ENCODE results near the gene EML4. TPM values are rescaled to one million over a fixed set of nuclear protein-coding genes. Genes with fewer than 3 reads are reported as not detected.

Gene EML4
- total RNA-seq, 1 experiment from 2014 or later, result 38.3 TPM

- intact Hi-C loops (cut with micrococcal nuclease), result no loop called here
- Histone ChIP-seq H2AFZ (ENCODE audit: low read length) (no peak overlapping the region), H3F3A (ENCODE audit: low read length, unreplicated experiment) (no peaks in the 10 kb centered on the region), H3K4me1 (ENCODE audit: insufficient read depth, low read length) (0 out of 2 replicates have a peak, but pooled peaks cover 8% of the 10 kb centered on the region), H3K36me3 (ENCODE audit: low read depth, low read length) (no peaks in the 10 kb centered on the region), H3K27ac (ENCODE audit: low read length) (no peak overlapping the region), H3K9me3 (ENCODE audit: low read length) (no peaks in the 10 kb centered on the region), H3K9ac (ENCODE audit: low read length) (no peak overlapping the region), H3K4me3 (ENCODE audit: low read length) (no peak overlapping the region), H3K9me2 (replicated peaks; ENCODE audit: low read length) (no peaks in the 10 kb centered on the region), H3K4me2 (ENCODE audit: low read length) (no peak overlapping the region), H4K20me1 (ENCODE audit: low read length) (no peaks in the 10 kb centered on the region), H3K79me2 (ENCODE audit: low read length) (peaks cover 14% of the 10 kb centered on the region), H3K27me3 (ENCODE audit: low read length) (no peaks in the 10 kb centered on the region)
- TF ChIP-seq, protein P1, sequence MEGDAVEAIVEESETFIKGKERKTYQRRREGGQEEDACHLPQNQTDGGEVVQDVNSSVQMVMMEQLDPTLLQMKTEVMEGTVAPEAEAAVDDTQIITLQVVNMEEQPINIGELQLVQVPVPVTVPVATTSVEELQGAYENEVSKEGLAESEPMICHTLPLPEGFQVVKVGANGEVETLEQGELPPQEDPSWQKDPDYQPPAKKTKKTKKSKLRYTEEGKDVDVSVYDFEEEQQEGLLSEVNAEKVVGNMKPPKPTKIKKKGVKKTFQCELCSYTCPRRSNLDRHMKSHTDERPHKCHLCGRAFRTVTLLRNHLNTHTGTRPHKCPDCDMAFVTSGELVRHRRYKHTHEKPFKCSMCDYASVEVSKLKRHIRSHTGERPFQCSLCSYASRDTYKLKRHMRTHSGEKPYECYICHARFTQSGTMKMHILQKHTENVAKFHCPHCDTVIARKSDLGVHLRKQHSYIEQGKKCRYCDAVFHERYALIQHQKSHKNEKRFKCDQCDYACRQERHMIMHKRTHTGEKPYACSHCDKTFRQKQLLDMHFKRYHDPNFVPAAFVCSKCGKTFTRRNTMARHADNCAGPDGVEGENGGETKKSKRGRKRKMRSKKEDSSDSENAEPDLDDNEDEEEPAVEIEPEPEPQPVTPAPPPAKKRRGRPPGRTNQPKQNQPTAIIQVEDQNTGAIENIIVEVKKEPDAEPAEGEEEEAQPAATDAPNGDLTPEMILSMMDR (conservative IDR thresholded peaks at IDR 0.05; ENCODE audit: low read depth, low read length), result no peak
- TF ChIP-seq EZH2 (IDR thresholded peaks at IDR 0.05; ENCODE audit: low read length, unreplicated experiment), result no peak
- CTCF ChIA-PET, result no interaction called here
- ATAC-seq (no peak), DNase-seq (no peak)
- BruUV-seq (replicated peaks), result no TSS peak
- POLR2A ChIA-PET (ENCODE audit: unreplicated experiment), result no interaction called here
Observed at GRCh38 chr2:42224422-42225067, 55.4 kb downstream of the EML4 start.

GRCh38 chr2:42225573-42225972 lies 56.4 kb downstream of the EML4 start:
- TF ChIP-seq EZH2 (IDR thresholded peaks at IDR 0.05; ENCODE audit: low read length, unreplicated experiment) (no peak), EZH2phosphoT487 (IDR thresholded peaks at IDR 0.05; ENCODE audit: borderline replicate concordance, low read length) (no peak)
- TF ChIP-seq, protein P1 (conservative IDR thresholded peaks at IDR 0.05; ENCODE audit: low read depth, low read length), result no peak
- Histone ChIP-seq H3K36me3 (ENCODE audit: low read depth, low read length) (no peaks in the 10 kb centered on the region), H2AFZ (ENCODE audit: low read length) (no peak overlapping the region), H3K4me2 (ENCODE audit: low read length) (no peak overlapping the region), H3K4me3 (ENCODE audit: low read length) (no peak overlapping the region), H3K79me2 (ENCODE audit: low read length) (peaks cover 14% of the 10 kb centered on the region), H3K9me2 (replicated peaks; ENCODE audit: low read length) (no peaks in the 10 kb centered on the region), H4K20me1 (ENCODE audit: low read length) (no peaks in the 10 kb centered on the region), H3F3A (ENCODE audit: low read length, unreplicated experiment) (no peaks in the 10 kb centered on the region), H3K4me1 (ENCODE audit: insufficient read depth, low read length) (0 out of 2 replicates have a peak, but pooled peaks cover 8% of the 10 kb centered on the region), H3K27ac (ENCODE audit: low read length) (no peak overlapping the region), H3K9me3 (ENCODE audit: low read length) (no peaks in the 10 kb centered on the region), H3K9ac (ENCODE audit: low read length) (no peak overlapping the region), H3K27me3 (ENCODE audit: low read length) (no peaks in the 10 kb centered on the region)
- DNase-seq (no peak), ATAC-seq (no peak)
- intact Hi-C loops (cut with micrococcal nuclease), result no loop called here
- ChIA-PET CTCF (no interaction called here), POLR2A (ENCODE audit: unreplicated experiment) (interaction anchor here (0.7 kb wide), 1 partner anchor 528 kb away, joined by 3 read pairs; no protein-coding TSS in a partner anchor)
- no TSS peak for BruUV-seq (replicated peaks)

DNA sequence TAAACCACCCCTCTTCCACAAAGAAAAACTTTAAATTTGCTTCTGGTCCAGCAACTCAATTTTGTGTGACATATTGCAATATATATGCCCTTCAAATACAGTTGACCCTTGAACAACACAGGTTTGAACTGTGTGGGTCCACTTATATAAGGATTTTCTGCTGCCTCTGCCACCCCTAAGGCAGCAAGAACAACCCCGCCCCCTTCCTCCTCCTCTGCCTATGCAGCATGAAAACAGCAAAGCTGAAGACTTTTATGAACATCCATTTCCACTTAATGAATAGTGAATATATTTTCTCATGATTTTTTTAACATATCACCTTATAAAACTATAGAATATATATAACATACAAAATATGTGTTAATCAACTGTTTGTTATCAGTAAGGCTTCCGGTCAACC lies 58.3 kb downstream of the EML4 start:
- CTCF ChIA-PET, result interaction anchor here (0.6 kb wide), 1 partner anchor 27 kb away, joined by 3 read pairs; no protein-coding TSS in a partner anchor
- no peak for ATAC-seq
- no TSS peak for BruUV-seq (replicated peaks)

More for the DNA sequence above, 58.3 kb downstream of the EML4 start:
- Histone ChIP-seq H3K9me3 (ENCODE audit: low read length) (no peaks in the 10 kb centered on the region), H3K4me1 (ENCODE audit: insufficient read depth, low read length) (0 out of 2 replicates have a peak, but pooled peaks cover 8% of the 10 kb centered on the region), H3K9ac (ENCODE audit: low read length) (no peak overlapping the region), H3K27ac (ENCODE audit: low read length) (no peak overlapping the region), H3K4me2 (ENCODE audit: low read length) (no peak overlapping the region), H3K9me2 (replicated peaks; ENCODE audit: low read length) (no peaks in the 10 kb centered on the region), H3K4me3 (ENCODE audit: low read length) (no peak overlapping the region), H3K36me3 (ENCODE audit: low read depth, low read length) (no peaks in the 10 kb centered on the region), H2AFZ (ENCODE audit: low read length) (no peak overlapping the region), H3K27me3 (ENCODE audit: low read length) (no peaks in the 10 kb centered on the region), H3F3A (ENCODE audit: low read length, unreplicated experiment) (no peaks in the 10 kb centered on the region), H3K79me2 (ENCODE audit: low read length) (peaks cover 14% of the 10 kb centered on the region), H4K20me1 (ENCODE audit: low read length) (no peaks in the 10 kb centered on the region)
- POLR2A ChIA-PET (ENCODE audit: unreplicated experiment), result no interaction called here
- TF ChIP-seq EZH2phosphoT487 (IDR thresholded peaks at IDR 0.05; ENCODE audit: borderline replicate concordance, low read length) (no peak), EZH2 (IDR thresholded peaks at IDR 0.05; ENCODE audit: low read length, unreplicated experiment) (no peak)
- TF ChIP-seq, protein P1 (conservative IDR thresholded peaks at IDR 0.05; ENCODE audit: low read depth, low read length), result no peak
- intact Hi-C loops (cut with micrococcal nuclease), result no loop called here
- DNase-seq, result no peak
